HG03108 (cell line): ENCODE measurements around the gene SH3BP2.

Source experiments
- ATAC-seq: cut with Tn5 transposase; IDR thresholded peaks from one replicate; pipeline ENCODE4 v1.9.1; 2021; ENCODE audit warnings: moderate library complexity; ENCODE audit not compliant: unreplicated experiment

Gene SH3BP2

DNA sequence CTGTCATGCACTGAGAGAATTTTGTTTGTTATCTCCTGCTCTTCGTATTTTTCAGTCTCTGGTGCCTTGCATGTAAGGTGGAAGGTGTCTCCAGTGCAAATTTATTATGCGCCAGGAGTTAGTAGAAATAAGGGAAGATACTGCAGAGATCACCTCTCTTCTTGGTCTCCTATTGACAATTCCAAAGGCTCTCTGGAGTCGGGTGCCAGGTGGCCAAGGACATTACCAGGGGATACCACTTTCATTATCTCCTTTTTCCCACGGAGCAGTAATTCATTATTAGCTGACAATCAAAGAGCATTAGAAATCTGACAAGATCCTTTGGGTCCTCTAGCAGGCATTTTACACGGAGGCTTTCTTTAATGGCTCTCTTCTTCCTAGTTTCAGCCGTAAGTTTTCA is 76.8 kb downstream of the SH3BP2 start:
- ATAC-seq: no peak

DNA sequence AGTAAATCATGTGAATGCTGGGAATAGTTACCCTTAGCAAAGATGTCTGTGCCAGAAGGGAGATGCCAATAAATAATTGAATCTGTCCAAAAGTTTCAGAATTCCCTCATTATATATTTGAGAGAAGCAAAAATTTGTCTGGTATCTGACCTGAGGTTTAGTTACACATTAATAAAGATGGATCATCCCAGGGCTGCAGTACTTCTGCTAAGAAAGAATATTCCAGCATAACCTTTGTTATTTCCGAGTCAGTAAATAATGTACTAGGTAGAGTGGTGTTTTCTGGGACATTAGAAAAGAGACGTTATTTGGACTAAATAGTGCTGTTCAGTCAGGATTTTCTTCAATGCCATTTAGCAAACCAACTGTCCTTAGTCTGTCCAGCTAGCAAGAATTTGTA is 77.2 kb downstream of the SH3BP2 start:
- ATAC-seq: no peak

DNA sequence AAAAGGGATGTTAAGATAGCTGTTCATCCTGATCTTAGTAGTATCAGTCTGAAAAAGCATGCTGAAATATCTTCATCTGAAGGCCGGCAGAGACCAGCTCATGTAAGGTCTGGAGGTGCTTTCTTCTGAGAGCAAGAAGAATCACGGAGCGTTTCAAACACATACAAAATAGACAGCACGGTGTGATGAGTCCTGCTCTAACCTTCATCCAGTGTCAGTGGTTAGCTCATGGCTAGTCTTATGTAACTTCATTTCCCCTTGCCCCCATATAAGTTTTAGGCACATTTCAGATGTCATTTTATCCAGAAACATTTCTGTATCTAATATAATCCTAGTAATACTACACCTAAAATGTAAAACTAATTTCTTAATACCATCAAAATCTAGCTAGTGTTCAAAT is 78.6 kb downstream of the SH3BP2 start:
- ATAC-seq: no peak

DNA sequence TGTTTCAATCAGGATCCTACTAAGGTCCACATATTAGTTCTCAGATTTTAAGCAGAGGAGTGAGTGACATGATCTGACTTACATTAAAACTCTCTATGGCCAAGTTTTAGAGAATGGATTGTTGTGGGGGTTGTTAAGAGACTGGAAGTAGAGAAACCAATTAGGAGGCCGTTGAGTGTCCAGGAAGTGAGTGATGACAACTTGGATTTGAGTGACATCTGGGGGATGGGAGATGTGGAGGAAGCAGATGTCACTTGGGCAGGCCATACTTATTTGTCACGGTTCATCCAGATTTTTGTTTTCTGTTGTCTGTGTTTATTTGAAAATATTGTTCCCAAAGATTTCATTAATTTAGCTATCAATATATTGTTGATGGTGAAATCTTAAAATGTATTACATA is 79.0 kb downstream of the SH3BP2 start:
- ATAC-seq: no peak

DNA sequence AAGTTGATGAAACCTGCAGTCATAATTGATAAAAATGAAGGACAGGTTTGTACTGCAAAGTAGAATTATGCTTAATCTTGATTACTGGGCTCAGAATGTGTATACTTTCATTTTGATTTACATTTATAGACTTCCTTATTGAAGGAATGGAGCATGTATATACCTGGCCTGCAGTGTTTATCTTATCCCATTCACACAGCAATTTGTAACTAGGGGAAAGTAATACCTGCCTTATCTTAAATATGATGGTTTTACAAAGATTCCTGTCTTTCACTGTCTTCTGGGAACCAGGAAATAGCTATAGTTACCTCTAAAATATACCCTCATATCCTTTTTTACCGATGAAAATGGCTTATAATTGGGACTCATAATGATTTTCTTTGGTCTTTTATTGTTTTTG is 80.4 kb downstream of the SH3BP2 start:
- ATAC-seq: no peak

DNA sequence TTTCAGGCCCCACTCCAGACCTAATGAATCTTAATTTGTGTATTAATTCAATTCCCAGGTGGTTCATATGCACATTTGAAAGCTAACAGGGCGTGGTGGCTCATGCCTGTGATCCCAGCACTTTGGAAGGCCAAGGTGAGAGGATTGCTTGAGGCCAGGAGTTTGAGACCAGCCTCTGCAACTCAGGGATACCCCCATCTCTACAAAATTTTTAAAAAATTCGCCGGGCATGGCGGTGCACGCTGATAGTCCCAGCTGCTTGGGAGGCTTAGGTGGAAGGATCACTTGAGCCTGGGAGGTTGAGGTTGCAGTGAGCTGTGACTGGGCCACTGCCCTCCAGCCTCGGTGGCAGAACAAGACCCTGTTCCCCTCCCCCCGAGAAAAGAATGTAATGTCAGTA is 82.0 kb downstream of the SH3BP2 start:
- no peak for ATAC-seq

DNA sequence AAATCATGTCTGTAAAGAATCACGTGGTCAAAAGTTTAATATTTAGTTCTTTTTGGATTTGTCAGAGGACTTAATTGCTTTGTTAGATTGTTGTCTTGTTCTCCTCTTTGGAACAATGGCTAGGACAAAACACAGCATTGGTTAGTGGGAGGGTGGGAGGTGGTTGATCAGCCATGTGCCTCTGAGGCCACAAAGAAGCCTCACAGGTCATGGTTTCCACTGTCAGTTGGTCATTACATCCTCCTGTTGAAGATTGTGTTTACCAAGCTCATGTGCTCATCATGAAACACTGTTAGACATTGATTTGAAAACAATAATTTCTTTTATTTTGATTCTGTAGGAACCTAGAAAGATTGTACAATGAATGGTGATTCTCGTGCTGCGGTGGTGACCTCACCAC is 82.7 kb downstream of the SH3BP2 start:
- ATAC-seq: no peak

DNA sequence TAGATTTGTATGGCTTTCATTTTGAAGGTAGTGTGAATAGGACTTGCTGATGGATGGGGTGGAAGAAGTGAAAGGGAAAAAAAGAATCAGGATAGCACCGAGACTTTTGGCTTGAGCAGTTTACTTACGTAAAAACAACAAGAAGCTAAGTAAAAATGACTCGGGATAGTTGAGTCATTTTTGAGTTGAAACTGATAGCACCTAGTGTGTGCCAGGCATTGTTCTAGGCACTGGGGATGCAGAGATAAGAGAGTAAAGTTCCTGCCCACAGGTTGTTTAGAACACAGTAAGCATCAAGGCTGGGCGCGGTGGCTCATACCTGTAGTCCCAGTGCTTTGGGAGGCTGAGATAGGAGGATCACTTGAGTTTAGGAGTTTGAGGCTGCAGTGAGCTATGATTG is 85.5 kb downstream of the SH3BP2 start:
- no peak for ATAC-seq

DNA sequence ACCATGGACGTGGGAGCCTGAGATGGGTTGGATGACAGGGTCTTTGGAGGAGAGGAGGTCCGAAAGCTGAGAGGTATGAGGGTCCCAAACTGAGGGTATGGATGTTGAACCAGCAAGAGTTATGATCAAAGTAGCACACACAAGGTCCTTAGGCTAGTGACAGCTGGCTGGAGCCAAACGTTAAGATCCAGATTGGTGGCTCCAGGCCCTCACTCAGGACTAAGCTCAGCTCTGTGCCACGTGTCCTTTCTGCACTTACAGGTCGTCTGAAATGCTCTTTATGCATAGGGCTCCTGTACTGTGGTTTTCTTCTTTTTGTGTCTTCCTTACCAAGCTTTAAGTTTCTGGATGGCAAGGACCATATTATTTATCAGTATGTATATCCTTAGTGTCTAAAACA is 86.1 kb downstream of the SH3BP2 start:
- no peak for ATAC-seq

DNA sequence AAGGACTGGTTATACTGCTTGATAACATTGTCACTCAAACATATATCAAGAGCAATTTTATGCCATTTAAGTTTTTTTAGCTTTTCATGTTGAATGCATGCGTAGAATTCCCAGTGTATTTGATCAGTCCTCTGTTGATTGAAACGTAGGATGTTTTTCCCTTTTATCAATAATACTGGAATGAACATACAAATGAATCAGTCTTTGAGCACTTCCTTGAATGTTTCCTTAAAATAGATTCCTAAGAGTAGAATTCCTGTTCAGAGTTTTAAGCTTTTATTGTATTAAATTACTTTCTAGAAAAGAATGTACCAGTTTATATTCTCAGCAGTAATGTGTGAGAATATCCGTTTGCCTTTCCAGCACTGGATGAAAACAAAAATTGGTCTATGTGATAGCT is 88.5 kb downstream of the SH3BP2 start:
- no peak for ATAC-seq

DNA sequence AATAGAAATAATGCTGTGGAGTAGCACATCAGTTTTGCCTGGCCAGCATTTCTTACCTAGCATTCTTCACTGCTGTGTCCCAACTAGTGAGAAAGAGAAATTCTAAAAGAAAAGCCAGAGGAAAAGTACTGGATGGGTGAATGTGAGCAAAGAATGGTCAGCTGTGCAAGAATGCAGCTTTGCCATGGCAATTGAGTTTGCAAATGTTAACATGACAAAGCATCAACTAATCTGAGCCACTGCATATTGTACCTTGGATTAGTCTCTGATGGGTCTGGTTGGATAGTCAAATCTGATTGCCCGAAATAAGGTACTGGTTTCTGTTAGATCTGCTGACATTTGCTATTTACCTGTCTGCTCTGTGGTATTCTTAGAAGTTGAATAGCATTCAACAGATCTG is 89.5 kb downstream of the SH3BP2 start:
- ATAC-seq: no peak

DNA sequence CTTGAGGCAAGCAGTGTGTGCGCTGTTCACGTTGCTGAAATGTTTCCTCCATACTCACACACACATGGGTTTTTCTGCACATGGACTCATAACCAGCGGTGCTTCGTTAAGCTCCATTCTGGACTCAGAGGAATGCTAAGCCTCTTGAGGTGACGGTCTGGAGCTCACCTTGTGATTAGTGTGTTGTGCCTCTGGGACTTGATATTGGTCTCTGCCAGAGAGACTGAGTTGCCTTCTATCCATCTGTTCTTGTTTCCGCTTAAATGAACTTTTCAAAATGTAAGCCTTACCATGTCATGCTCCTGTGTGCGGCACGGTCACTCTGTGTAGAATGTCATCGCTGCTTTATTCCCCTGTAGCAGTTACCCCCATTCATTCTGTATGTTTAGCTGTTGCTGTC is 93.3 kb downstream of the SH3BP2 start:
- ATAC-seq: no peak

DNA sequence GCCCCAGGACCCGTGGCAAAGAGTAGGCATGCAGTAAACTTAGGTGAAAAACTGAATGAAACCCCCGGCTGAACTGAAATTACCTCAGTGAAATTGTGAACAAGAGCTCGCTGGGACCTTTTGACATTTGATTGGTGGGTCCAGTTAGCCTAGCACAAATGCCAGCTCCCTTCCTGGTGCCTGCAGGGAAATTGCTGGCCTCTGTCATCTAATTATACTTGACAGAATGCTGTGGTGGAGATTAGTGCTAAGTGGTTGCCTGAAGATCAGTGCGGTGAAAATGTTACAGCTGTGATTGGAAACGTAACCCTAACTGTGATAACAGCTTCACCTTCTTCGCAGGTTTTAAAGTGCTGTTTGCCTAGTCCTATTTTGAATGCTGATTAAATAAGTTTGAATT is 93.7 kb downstream of the SH3BP2 start:
- ATAC-seq: no peak

DNA sequence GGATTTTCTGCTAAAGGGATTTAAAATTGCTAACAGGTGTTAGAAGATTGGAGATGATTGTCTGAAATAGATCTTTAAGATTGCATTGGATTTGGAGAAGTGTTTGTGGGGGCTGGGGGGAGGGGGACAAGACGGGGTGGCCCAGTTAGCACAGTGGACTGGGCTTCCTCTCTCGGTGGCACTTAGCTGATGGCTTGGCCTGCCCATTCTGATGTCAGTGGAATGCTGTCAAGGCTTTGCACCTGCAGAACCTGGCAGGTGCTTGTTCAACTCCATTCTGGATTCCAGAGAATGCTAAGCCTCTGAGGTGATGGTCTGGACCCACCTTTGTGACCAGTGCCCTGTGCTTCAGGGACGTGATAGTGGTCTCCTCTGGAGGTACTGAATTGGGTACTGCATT is 94.5 kb downstream of the SH3BP2 start:
- no peak for ATAC-seq

DNA sequence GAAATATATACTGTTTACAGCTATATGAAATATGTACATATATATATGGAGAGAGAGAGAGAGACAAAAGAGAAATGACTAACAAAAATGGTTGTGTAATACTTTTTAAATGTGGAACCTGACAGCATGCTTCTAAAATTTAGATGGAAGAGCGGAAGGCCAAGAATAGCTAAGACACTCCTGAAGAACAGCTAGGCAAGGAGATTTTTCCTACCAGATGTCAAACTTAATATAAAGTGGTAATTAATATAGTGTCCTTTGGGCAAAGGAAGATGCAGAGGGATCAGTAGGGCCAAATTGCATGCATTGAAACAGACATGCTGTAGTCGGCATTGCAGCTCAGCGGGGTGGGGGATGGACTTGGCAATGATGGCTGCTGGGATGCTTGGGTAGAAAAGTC is 96.0 kb downstream of the SH3BP2 start:
- no peak for ATAC-seq
